ENCODE results near the gene CEP44.

DNA sequence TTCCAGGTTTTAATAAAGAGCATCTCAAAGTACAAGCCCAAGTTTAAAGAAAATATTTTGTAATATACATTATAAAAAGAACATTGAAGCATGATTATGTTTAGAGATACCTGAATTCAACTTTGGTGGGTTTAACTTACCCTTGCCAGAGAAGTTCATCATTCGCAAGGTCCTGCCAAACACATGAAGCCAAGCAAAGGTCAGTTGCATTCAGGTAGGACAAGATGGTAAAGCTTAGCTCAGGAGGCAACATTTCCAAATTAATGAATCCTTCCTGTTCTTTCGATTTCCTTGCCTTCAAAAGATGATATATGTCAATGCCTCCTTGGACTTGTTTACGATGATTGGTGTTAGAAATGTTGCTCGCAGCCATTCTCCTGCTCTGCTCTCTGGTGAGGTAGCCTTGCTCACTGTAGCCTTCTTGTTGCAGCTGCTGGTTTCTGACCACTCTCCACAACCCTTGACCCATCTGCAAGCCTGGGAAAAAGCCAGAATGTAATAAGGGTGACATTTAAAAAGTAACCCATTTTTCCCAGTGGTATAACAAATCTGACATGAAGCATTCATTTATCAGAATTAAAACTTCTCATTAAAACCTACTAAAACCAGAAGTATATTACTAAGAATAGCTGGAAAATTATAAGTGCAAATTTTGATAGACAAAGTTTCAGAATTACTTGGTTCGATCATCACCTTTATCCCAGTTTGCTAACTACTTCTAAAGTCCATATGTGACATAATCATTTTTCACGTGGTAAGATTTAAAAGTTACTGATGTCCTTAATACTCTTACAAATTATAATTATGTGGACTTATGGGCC, 20.9 kb upstream of the CEP44 start:
- TF ChIP-seq, protein P1, sequence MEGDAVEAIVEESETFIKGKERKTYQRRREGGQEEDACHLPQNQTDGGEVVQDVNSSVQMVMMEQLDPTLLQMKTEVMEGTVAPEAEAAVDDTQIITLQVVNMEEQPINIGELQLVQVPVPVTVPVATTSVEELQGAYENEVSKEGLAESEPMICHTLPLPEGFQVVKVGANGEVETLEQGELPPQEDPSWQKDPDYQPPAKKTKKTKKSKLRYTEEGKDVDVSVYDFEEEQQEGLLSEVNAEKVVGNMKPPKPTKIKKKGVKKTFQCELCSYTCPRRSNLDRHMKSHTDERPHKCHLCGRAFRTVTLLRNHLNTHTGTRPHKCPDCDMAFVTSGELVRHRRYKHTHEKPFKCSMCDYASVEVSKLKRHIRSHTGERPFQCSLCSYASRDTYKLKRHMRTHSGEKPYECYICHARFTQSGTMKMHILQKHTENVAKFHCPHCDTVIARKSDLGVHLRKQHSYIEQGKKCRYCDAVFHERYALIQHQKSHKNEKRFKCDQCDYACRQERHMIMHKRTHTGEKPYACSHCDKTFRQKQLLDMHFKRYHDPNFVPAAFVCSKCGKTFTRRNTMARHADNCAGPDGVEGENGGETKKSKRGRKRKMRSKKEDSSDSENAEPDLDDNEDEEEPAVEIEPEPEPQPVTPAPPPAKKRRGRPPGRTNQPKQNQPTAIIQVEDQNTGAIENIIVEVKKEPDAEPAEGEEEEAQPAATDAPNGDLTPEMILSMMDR (IDR thresholded peaks at IDR 0.05 in 4 of 5, conservative IDR thresholded peaks at IDR 0.05 in 1 of 5) = no peak
- TF ChIP-seq POLR2A (IDR thresholded peaks at IDR 0.05) = no peak
